HG03097 (cell line): ENCODE measurements around the gene GPR68.
"Not testable (repeated sequence)": the region's sequence is repeated elsewhere in the genome, so short reads cannot be mapped to it uniquely, and the experiment has no call there.

Experiments
- ATAC-seq: cut with Tn5 transposase; IDR thresholded peaks from one replicate; pipeline ENCODE4 v1.9.1; 2021; ENCODE audit not compliant: unreplicated experiment, low FRiP score

Gene GPR68

DNA sequence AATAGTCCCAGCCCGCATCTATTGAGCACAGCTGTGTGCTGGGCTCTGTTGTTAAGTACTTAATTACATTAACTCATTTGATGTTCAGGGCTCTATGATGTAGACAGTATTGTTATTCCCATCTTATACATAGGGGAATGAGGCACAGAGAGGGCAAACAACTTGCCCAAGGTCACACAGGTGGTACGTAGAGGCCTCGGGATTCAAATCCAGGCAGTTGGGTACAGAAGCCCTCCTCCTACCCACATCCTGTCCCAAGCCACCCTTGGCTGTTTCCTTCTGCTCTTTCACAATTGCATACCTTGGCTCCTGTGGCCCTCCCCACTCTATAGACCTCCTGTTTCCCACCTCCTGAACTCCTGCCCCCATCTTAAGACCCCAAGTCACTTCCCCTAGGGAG is 10.0 kb upstream of the GPR68 start:
- no peak for ATAC-seq

DNA sequence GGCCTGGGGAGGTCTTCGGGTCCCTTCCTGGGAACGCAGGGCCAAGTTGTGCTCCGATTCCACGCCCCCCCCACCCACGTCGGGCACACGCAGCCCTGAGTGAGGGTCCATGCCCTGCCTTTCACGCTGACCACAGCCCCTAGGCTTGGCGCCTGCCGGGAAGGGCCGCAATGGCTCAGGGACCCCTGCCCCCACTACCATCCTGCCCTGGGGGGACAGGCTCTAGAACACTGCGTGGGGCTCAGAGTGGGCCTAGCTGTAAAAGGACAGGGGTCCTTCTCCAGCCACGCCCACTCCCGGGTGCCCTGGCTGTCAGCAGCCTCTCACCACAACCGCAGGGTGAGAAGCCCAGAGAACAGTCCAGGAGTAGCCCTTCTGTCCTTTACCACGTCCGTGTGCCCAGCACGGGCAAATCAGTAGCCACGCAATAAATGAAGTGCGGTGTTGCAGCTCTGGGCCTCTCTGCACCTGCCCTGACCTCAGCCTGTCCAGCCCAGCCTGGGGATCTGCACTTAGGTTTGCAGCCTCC is 9.4 kb upstream of the GPR68 start:
- no peak for ATAC-seq

DNA sequence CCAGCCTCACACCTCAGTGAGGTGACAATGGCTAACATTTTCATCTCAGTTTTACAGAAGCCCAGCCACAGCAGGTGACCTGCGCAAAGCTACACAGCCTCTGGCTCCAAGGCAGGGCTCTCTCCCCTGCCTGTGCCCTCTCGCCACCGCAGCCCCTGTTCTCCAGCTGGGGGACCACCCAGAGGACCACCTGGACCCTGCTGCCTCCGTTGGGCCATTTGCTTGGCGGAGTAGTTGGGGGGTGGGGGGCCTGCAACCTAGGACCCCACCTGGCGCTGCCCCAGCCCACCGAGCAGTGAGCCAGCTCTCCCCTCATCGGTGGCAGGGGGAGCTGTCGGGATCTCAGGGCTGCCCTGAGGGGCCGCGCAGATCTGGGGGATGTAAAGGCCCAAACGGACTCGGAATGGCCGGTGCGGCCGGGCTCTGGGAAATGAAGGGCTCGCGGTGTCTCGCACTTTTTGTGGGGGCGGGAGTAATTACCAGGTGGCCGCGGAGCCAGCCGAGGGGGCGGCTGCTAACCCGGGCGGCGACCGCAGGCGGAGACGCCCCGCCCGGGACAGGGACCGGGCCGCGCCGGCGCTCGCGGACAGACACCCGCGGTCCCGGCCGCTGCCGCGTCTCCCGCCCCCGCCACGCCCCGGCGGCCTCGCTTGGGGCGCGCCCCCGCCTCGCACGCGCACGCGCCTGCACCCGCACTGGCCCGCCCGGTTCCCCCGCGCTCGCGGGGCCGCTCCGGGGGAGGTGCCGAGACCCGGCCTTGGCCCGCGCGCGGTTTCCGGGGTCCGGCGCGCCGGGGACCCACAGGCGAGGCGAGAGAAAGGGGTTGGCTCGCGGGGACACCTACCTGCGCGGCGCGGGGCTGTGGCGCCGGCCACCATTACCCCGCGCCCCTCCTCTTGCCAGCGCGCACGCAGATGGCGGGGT is 8.6 kb upstream of the GPR68 start:
- no peak for ATAC-seq

- no peak for ATAC-seq
Measured at GRCh38 chr14:91250912-91251311, 6.4 kb upstream of the GPR68 start.

DNA sequence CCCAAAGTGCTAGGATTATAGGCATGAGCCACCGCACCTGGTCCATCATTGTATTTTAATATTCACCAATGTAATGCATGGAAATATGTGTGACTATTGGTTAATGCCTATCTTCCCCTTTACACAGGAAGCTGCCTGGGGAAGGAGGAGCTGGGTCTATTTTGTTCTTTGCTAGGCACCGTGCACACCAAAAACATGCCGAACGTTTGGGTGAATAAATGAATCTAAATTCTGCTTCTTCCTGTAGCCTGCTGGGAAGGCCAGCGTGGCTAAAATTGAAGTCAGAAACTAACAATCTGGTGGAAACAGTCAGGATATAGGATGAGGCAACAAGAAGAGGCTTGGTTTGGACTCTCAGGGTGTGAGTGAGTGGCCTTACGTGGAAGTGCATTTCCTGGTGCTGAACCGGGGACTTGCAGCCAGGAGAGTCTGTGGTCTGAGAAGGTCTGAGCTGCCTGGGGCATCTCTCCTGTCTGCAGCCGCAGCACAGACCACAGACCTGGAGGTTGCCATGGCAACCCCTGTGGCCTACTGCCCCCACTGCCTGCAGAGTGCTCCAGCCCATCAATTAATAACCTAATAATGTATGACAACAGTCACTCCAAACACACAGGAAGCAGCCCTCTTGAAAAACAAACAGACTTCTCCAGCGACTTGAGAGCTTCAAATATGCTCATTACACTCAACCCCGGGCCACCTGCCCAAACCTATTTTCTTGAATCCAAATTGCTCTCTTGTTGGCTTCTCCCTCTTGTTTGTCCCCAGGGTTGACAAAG is 5.5 kb upstream of the GPR68 start:
- peak; percentile 84 for ATAC-seq

DNA sequence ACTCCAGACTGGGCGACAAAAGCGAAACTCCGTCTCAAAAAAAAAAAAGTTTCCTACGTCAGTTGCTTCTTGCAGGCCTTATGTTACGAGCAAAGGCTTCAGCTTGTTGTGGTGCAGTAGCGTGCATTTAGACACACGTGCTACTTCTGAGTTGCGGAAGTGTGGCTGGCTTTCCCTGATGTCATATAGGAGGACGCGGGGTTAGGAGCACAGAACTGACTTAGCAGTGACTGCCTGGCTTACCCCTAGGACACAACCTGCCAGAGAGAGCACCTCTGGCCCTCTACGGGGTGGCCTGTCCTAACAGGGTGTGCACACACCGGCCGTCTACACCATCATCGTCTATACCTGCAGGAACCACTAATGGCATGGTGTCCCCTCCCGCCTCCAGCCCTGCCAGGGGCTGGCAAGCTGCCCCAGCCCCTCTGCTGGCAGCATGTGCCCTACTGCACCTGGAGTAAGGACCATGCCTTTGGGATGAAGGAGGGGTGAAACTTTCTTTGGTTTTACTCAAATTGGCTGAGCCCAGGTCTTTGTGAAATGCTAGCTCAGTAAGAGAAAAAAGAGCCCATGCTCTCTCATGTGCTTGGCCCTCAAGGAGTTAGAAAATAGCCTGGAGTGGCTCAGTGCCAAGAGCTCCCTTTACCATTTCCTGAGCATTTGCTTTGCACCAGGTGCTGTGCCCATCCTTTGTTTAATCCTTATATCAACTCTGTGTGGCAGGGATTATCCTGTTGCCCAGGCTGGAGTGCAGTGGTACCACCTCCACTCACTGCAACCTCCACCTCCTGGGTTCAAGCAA is 1.7 kb upstream of the GPR68 start:
- no peak for ATAC-seq

GRCh38 chr14:91245616-91246015 is 1.1 kb upstream of the GPR68 start:
- ATAC-seq = not testable (repeated sequence)

- ATAC-seq = no peak
Measured at GRCh38 chr14:91245029-91245428, 525 bp upstream of the GPR68 start.

- no peak for ATAC-seq
Measured at GRCh38 chr14:91243074-91243471, 1.4 kb downstream of the GPR68 start.

- no peak for ATAC-seq
Measured at GRCh38 chr14:91242635-91243034, 1.9 kb downstream of the GPR68 start.

GRCh38 chr14:91241863-91242262 is 2.6 kb downstream of the GPR68 start:
- peak; percentile 56 for ATAC-seq

DNA sequence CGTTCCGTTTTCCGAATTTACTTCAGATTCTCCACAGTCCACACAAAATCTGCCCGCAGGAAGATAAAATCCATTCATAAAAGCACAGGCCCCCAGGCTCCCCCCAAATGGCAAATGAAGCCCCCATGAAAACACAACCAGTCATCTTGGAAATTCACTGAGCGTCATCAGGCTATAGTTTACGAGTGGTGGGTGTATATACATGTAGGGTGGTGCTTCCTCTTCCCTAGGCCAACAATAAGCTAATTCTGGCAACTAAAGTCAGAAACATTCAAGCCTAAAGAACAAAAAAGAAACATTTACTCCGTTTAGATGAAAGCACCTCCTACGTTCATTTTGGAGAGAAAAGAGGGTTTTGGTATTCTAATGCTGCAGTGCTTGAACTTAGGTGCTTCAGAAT is 5.8 kb downstream of the GPR68 start:
- no peak for ATAC-seq

DNA sequence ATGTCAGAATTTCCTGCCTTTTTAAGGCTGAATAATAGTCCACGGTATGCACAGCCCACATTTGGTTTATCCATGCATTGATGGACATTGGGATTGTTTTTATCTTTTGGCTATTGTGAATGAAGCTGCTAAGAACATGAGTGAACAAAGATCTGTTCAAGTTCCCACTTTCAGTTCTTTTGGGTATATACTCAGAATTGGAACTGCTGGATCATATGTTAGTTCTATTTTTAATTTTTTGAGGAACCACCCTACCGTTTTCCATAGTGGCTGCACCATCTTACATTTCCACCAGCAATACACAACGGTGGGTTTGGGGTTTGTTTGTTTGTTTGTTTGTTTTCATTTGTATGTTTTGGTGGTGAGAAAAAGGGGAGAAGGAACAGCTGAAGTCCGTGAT is 6.4 kb downstream of the GPR68 start:
- no peak for ATAC-seq

GRCh38 chr14:91237219-91237618 is 7.3 kb downstream of the GPR68 start:
- no peak for ATAC-seq

DNA sequence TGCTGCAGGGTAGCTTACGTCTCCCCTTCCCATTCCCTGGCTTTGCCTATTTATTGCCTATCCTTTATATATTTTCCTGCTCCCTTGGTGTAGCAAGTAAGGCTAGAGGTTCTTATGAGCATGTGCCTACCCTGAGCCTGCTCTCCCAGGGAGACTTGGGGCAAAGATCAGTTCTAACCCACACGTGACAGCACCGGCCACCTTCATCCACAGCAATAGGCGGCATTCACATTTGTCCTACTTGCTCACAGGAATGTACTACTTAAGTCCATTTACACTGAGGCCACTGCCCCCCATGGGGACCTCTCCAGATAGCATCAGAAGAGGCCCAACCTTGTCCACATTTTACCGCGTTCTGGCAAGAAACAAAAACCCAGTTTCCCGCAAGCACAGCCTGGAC is 8.7 kb downstream of the GPR68 start:
- no peak for ATAC-seq

DNA sequence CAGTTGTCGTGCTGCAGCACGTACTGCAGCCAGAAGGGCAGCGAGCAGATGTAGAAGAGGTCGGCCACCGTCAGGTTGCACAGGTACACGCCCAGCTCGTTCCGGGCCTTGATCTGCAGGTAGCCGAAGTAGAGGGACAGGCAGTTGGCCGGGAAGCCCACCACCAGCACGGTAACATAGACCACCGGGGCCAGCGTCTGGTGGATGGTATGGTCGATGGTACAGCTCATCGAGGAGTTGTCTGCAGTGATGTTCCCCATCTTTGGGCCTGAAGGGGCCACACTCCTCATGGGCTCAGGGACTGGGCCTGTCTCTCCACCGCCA is 9.8 kb downstream of the GPR68 start:
- no peak for ATAC-seq

DNA sequence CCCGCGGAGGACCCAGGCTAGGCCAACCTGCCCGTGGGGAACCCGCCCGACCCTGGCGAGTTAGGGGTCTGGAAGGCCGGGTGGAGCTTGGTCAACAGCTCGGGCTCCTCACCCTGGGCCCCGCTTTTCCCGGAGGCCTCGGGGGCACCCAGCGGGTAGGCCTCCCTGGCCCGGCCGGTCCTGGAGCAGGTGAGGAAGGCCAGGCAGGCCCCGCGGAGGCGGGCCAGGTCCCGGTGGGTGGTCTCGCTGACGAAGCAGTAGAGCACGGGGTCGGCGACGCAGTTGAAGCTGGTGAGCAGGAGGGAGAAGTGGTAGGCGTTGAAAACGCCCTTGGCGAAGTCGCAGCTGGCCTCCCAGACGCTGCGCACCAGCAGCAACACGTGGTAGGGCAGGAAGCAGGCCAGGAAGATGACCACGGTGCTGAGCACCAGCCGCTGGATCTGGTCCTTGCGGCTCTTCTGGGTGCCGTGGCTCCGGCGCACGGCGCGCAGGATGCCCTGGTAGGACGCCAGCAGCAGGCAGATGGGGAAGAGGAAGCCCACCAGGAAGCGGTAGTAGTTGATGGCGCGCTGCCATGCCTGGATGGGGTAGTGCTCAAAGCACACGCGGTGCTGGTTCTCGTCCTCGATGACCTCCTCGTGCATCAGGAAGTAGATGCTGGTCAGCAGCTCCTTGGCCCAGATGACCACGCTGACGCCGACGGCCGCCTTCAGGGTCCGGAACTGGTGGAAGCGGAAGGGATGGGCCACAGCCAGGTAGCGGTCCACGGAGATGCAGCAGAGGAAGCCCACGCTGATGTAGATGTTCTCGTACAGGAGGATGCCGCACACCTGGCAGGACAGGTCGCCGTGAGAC is 10.3 kb downstream of the GPR68 start:
- no peak for ATAC-seq

GRCh38 chr14:91232603-91233002 is 11.9 kb downstream of the GPR68 start:
- ATAC-seq = no peak

DNA sequence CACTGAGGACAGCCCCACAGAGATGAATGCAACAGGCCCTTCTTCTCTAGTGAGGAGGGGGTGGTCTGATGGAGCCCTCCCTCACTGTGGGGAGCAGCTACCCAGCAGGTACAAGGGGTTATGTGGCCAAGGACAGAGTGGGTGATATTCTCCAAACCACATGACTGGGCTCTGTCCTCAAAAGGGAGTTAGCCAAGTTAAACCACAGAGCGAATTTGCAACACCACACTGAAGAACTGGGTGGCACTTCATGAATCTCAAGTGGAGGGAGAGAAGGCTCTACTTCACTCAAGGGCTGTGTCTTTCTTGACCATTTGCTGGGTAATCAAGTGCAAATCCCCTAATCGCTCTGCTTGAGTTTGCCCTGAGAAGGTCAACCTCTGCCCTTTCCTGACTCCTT is 12.5 kb downstream of the GPR68 start:
- ATAC-seq = no peak

- no peak for ATAC-seq
Measured at GRCh38 chr14:91231446-91231845, 13.1 kb downstream of the GPR68 start.
